Smooth muscle cell (in vitro differentiated cells): ENCODE data around the gene ABCA10. TPM values are rescaled to one million over a fixed set of nuclear protein-coding genes. Genes with fewer than 3 reads are reported as not detected.

Experiments used
- DNase-seq: peaks from one replicate; lab custom pipeline; 2025; ENCODE audit not compliant: unreplicated experiment; lab: John Stamatoyannopoulos, UW
- H2AFZ ChIP-seq: fragments of 200-600 bp; sonication (generic); 2 replicates; pipeline ENCODE4 v1.6.0; 2016; ENCODE audit warnings: antibody characterized with exemption, low read depth, mild to moderate bottlenecking
- H3F3A ChIP-seq: fragments of 200-600 bp; sonication (generic); 2 replicates; pipeline ENCODE4 v1.6.0; 2017; ENCODE audit warnings: antibody characterized with exemption, low read depth
- H3K27ac ChIP-seq: fragments of 200-600 bp; sonication (generic); 2 replicates; pipeline ENCODE4 v1.5.1; 2016; ENCODE audit warnings: low read depth, mild to moderate bottlenecking
- H3K27me3 ChIP-seq: fragments of 200-600 bp; sonication (generic); 2 replicates; pipeline ENCODE4 v1.6.1; 2016; ENCODE audit warnings: low read depth, mild to moderate bottlenecking
- H3K36me3 ChIP-seq: fragments of 200-600 bp; sonication (generic); 2 replicates; pipeline ENCODE4 v1.5.1; 2016; ENCODE audit warnings: low read depth
- H3K4me1 ChIP-seq: fragments of 200-600 bp; sonication (generic); 2 replicates; pipeline ENCODE4 v1.5.1; 2016; ENCODE audit warnings: low read depth
- H3K4me2 ChIP-seq: fragments of 200-600 bp; sonication (generic); 2 replicates; pipeline ENCODE4 v1.6.0; 2016; ENCODE audit warnings: mild to moderate bottlenecking
- H3K4me3 ChIP-seq: fragments of 200-600 bp; sonication (generic); 2 replicates; pipeline ENCODE4 v1.5.1; 2016; ENCODE audit warnings: mild to moderate bottlenecking
- H3K79me2 ChIP-seq: fragments of 200-600 bp; sonication (generic); 2 replicates; pipeline ENCODE4 v1.6.0; 2016; ENCODE audit warnings: low read depth, mild to moderate bottlenecking
- H3K9ac ChIP-seq: fragments of 200-600 bp; sonication (generic); 2 replicates; pipeline ENCODE4 v1.6.0; 2016; ENCODE audit warnings: low read depth
- H3K9me3 ChIP-seq: fragments of 200-600 bp; sonication (generic); replicated peaks from 2 replicates; pipeline ENCODE4 v1.5.1; 2016; ENCODE audit warnings: low read depth
- H4K20me1 ChIP-seq: fragments of 200-600 bp; sonication (generic); 2 replicates; pipeline ENCODE4 v1.6.0; 2016; ENCODE audit warnings: low read depth
- WGBS: methylation state at CpG from one replicate; pipeline ENCODE4 v1.1.7; 2016; ENCODE audit warnings: low lambda C conversion rate; 5-methylcytosine and 5-hydroxymethylcytosine counted together
- polyA plus RNA-seq: library from polyadenylated mRNA; unstranded; fragments of >200 nt; fragmentation: Nextera tagmentation; extraction: Ambion mirVana; gene quantifications from 2 replicates; pipeline ENCODE4 v1.2.1, GENCODE V29; 2016
- total RNA-seq: library from RNA; depleted of rRNA; stranded (reverse); fragments of >200 nt; gene quantifications from 2 replicates; pipeline ENCODE4 v1.2.3, GENCODE V29; 2014
- TF ChIP-seq, protein P1 (sequence below): fragments of 200-600 bp; sonication (generic); IDR thresholded peaks from 2 replicates; pipeline ENCODE4 v1.5.1; 2017; ENCODE audit warnings: borderline replicate concordance, mild to moderate bottlenecking, antibody characterized with exemption; ENCODE audit not compliant: insufficient read depth, poor library complexity, severe bottlenecking

ABCA10 gene
- total and polyA plus RNA-seq, 2 experiments from 2014 or later = not detected

DNA sequence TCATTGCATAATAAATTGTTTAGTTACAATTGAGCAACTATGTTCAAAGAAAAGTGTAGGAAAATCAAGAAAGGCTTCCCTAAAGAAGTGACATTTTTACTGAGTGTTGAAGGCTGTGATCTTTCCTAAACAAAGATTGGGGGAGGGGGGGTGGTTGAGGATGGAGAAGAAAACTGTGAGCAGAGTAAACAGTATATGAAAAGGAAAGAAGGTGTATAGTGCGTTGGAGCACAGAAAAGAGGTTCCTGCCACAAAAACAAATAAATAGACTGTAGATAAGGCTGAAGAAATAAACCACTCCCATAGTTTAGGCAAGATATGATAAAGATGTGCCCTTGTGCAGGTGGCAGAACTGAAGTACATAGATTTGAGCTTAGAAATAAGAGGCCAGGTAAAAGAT lies 8.5 kb downstream of the ABCA10 start:
- no peaks in the 10 kb centered on the region for H3K79me2 ChIP-seq
- no peaks in the 10 kb centered on the region for H3K9me3 ChIP-seq
- H3K4me1 ChIP-seq = peaks cover 8% of the 10 kb centered on the region
- TF ChIP-seq, protein P1, sequence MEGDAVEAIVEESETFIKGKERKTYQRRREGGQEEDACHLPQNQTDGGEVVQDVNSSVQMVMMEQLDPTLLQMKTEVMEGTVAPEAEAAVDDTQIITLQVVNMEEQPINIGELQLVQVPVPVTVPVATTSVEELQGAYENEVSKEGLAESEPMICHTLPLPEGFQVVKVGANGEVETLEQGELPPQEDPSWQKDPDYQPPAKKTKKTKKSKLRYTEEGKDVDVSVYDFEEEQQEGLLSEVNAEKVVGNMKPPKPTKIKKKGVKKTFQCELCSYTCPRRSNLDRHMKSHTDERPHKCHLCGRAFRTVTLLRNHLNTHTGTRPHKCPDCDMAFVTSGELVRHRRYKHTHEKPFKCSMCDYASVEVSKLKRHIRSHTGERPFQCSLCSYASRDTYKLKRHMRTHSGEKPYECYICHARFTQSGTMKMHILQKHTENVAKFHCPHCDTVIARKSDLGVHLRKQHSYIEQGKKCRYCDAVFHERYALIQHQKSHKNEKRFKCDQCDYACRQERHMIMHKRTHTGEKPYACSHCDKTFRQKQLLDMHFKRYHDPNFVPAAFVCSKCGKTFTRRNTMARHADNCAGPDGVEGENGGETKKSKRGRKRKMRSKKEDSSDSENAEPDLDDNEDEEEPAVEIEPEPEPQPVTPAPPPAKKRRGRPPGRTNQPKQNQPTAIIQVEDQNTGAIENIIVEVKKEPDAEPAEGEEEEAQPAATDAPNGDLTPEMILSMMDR = no peak
- H3K9ac ChIP-seq = no peak overlapping the region
- H4K20me1 ChIP-seq = no peaks in the 10 kb centered on the region
- 91% methylated on average over 1 of the region's 1 CpG for WGBS
- H3K36me3 ChIP-seq = no peaks in the 10 kb centered on the region
- no peaks in the 10 kb centered on the region for H3K27me3 ChIP-seq
- no peak overlapping the region for H3K4me2 ChIP-seq
- no peak overlapping the region for H2AFZ ChIP-seq
- no peak for DNase-seq
- H3K27ac ChIP-seq = no peak overlapping the region
- no peaks in the 10 kb centered on the region for H3F3A ChIP-seq
- H3K4me3 ChIP-seq = no peak overlapping the region

DNA sequence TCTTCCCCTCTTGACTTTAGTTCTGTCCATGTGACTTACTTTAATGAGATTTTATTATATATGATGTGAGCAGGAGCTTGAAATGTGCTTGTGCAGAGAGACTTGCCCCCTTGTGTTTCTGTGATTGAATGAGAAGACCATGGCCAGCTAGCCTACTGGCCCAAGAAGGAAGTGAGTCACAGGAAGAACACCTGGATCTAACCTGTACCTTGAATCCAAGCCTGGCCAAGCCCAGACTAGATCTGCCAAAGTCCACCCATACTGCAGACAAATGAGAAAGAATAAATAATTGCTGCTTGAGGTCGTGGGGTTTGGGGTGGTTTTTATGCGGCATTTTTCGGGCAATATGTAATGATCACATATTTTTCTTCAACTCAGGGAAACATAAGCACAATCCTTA lies 9.6 kb downstream of the ABCA10 start:
- WGBS = 93% methylated on average over 3 of the region's 3 CpGs
- H3K4me2 ChIP-seq = no peak overlapping the region
- no peaks in the 10 kb centered on the region for H4K20me1 ChIP-seq
- H3F3A ChIP-seq = no peaks in the 10 kb centered on the region
- DNase-seq = no peak
- TF ChIP-seq, protein P1 = no peak
- H3K27ac ChIP-seq = no peak overlapping the region
- H3K36me3 ChIP-seq = no peaks in the 10 kb centered on the region
- no peaks in the 10 kb centered on the region for H3K9me3 ChIP-seq
- H3K79me2 ChIP-seq = no peaks in the 10 kb centered on the region
- H3K9ac ChIP-seq = no peak overlapping the region
- no peak overlapping the region for H3K4me3 ChIP-seq
- no peaks in the 10 kb centered on the region for H3K27me3 ChIP-seq
- H2AFZ ChIP-seq = no peak overlapping the region
- H3K4me1 ChIP-seq = peaks cover 7% of the 10 kb centered on the region

DNA sequence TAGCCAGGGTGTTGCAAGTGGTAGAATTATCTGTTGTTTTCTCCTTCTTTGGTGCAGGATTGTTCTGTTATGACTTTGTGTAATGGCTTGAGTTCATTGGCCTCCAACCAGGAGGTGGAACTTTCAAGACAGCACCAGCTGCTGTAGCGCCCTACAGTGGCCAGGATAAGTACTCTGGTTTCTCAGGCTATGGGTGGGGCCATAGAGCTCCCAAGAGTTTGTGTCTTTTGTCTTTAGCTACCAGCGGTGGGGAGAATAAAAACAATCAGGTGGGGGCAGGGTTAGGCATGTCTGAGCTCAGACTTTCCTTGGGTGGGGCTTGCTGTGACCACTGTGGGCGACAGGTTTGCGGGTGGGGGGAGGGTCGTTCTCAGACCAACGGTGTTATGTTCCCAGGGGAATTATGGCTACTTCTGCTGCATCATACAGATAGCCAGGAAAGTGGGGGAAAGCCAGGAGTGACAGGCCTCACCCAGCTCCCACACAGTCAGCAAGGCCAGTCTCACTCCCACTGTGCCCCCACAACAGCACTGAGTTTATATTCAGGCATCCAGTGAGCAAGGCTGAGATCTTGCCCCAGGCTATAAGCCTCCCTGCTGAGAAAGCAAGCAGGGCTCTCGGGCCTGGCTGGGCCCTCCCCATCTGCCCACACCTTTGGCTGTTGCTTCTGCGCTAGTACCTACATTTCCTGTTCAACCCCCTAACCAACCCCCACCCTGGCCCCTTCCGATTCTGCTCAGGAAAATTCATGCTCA lies 15.4 kb downstream of the ABCA10 start:
- Histone ChIP-seq H3K4me1 (no peaks in the 10 kb centered on the region), H3K27me3 (no peaks in the 10 kb centered on the region), H3K4me2 (no peak overlapping the region), H3F3A (no peaks in the 10 kb centered on the region), H3K4me3 (no peak overlapping the region), H2AFZ (no peak overlapping the region), H3K9ac (no peak overlapping the region), H3K36me3 (no peaks in the 10 kb centered on the region), H3K9me3 (no peaks in the 10 kb centered on the region), H3K27ac (no peak overlapping the region), H3K79me2 (no peaks in the 10 kb centered on the region), H4K20me1 (no peaks in the 10 kb centered on the region)
- no peak for DNase-seq
- TF ChIP-seq, protein P1 = no peak
- 78% methylated on average over 9 of the region's 9 CpGs for WGBS

DNA sequence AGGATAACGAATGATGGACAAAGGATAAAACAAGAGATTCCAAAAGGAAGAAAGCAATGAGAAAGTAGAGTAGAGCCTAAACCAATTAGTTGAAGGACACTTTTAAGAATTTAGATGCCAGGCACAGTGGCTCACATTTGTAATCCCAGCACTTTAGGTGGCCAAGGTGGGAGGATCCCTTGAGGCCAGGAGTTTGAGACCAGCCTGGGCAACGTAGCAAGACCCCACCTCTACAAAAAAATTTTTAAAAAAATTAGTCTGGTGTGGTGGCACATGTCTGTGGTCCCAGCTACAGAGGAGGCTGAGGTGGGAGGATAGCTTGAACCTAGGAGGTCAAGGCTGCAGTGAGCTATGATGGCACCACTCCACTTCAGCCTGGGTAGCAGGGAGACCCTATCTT lies 20.0 kb downstream of the ABCA10 start:
- Histone ChIP-seq H3K4me2 (no peak overlapping the region), H3K9me3 (no peaks in the 10 kb centered on the region), H3K9ac (no peak overlapping the region), H3K36me3 (no peaks in the 10 kb centered on the region), H3K27ac (no peak overlapping the region), H2AFZ (no peak overlapping the region), H3K79me2 (no peaks in the 10 kb centered on the region), H3K27me3 (peaks cover 19% of the 10 kb centered on the region), H3F3A (no peaks in the 10 kb centered on the region), H3K4me3 (no peak overlapping the region), H4K20me1 (no peaks in the 10 kb centered on the region), H3K4me1 (no peaks in the 10 kb centered on the region)
- DNase-seq = no peak
- TF ChIP-seq, protein P1 = no peak
- WGBS = 85% methylated on average over 2 of the region's 2 CpGs
